Activated CD4-positive, alpha-beta T cell treated with anti-CD3 and anti-CD28 coated beads for 36 hours (primary cell): ENCODE data around the gene GRIK1. TPM values are rescaled to one million over a fixed set of nuclear protein-coding genes. Genes with fewer than 3 reads are reported as not detected.
A peak's percentile ranks its signal among the peaks of the same experiment; 100 is the strongest.

Experiments
- ATAC-seq: fragments of 200-7000 bp; cut with Tn5 transposase; one replicate; pipeline ENCODE4 v1.10.0; 2021; ENCODE audit warnings: mild to moderate bottlenecking, moderate library complexity
- CTCF ChIA-PET: fragments of 350-600 bp; sonication (Branson Sonifier 250); formaldehyde crosslinking; loops from one replicate; lab custom pipeline; 2021; ENCODE audit warnings: antibody characterized with exemption; lab: Charles Lee
- POLR2A ChIA-PET: fragments of 350-600 bp; sonication (Branson Sonifier 250); formaldehyde crosslinking; loops from one replicate; lab custom pipeline; 2021; ENCODE audit warnings: antibody characterized with exemption, inconsistent platforms; lab: Charles Lee
- DNase-seq: peaks from one replicate; pipeline ENCODE4 v3.0.0-alpha.2; 2020
- H3K27ac Mint-ChIP-seq: one replicate; pipeline ENCODE4 v1.8.0; 2021; ENCODE audit warnings: mixed read lengths
- H3K27me3 Mint-ChIP-seq: one replicate; pipeline ENCODE4 v1.8.0; 2021; ENCODE audit warnings: mixed read lengths
- H3K36me3 Mint-ChIP-seq: one replicate; pipeline ENCODE4 v1.8.0; 2021; ENCODE audit warnings: low read depth, mixed read lengths
- H3K4me1 Mint-ChIP-seq: one replicate; pipeline ENCODE4 v1.8.0; 2021; ENCODE audit warnings: mixed read lengths
- H3K4me3 Mint-ChIP-seq: one replicate; pipeline ENCODE4 v1.8.0; 2021; ENCODE audit warnings: mild to moderate bottlenecking, moderate library complexity, mixed read lengths
- H3K9me3 Mint-ChIP-seq: one replicate; pipeline ENCODE4 v1.8.0; 2021; ENCODE audit warnings: low read depth, mixed read lengths
- intact Hi-C, 2 experiments: fragments of 100-400 bp; cut with DNase I in 1 of 2; cut with micrococcal nuclease in 1 of 2; formaldehyde crosslinking; loops; one replicate each; pipeline versions ENCODE4 v1.14.2 to v1.15.1; 2022 to 2024; cut with DNase I, micrococcal nuclease
- total RNA-seq, 2 experiments: library from RNA; stranded (reverse); gene quantifications; one replicate each; pipeline ENCODE4 v1.2.3, GENCODE V29; 2021

The GRIK1 gene
- total RNA-seq, 2 experiments from 2014 or later, result not detected

- Mint-ChIP-seq H3K27ac (no peak overlapping the region), H3K9me3 (no peaks in the 10 kb centered on the region), H3K36me3 (no peaks in the 10 kb centered on the region), H3K4me1 (peaks cover 13% of the 10 kb centered on the region), H3K27me3 (no peaks in the 10 kb centered on the region), H3K4me3 (no peak overlapping the region)
- DNase-seq, result no peak
- ATAC-seq, result no peak
- POLR2A ChIA-PET, result no interaction called here
- intact Hi-C loops, result no loop called here
- CTCF ChIA-PET, result no interaction called here
These were observed 290.4 kb downstream of the GRIK1 start for GRCh38 chr21:29649406-29649814.

GRCh38 chr21:29648710-29649240 is 291.0 kb downstream of the GRIK1 start:
- no peaks in the 10 kb centered on the region for H3K27me3 Mint-ChIP-seq
- H3K9me3 Mint-ChIP-seq, result no peaks in the 10 kb centered on the region
- no peak overlapping the region for H3K4me3 Mint-ChIP-seq
- intact Hi-C loops, result no loop called here
- CTCF ChIA-PET, result no interaction called here
- H3K36me3 Mint-ChIP-seq, result no peaks in the 10 kb centered on the region
- H3K4me1 Mint-ChIP-seq, result peaks cover 8% of the 10 kb centered on the region
- DNase-seq (no peak), ATAC-seq (no peak)
- POLR2A ChIA-PET, result interaction anchor here (0.7 kb wide), 1 partner anchor 15 kb away, joined by 3 read pairs; no protein-coding TSS in a partner anchor
- peak overlapping the region; percentile 29 for H3K27ac Mint-ChIP-seq

- Mint-ChIP-seq H3K4me1 (peaks cover 4% of the 10 kb centered on the region), H3K4me3 (no peak overlapping the region), H3K27me3 (no peaks in the 10 kb centered on the region), H3K36me3 (no peaks in the 10 kb centered on the region), H3K9me3 (no peaks in the 10 kb centered on the region), H3K27ac (no peak overlapping the region)
- intact Hi-C loops, result no loop called here
- POLR2A ChIA-PET, result no interaction called here
- CTCF ChIA-PET, result interaction anchor here (0.6 kb wide), 1 partner anchor 11 kb away, joined by 3 read pairs; no protein-coding TSS in a partner anchor
- DNase-seq, result no peak
- ATAC-seq, result no peak
These were observed 292.4 kb downstream of the GRIK1 start for GRCh38 chr21:29647353-29647781.

GRCh38 chr21:29645666-29646553 is 293.9 kb downstream of the GRIK1 start:
- DNase-seq, result no peak
- no peak for ATAC-seq
- H3K4me3 Mint-ChIP-seq, result no peak overlapping the region
- ChIA-PET POLR2A (no interaction called here), CTCF (interaction anchor here (1.1 kb wide), 1 partner anchor 11 kb away, joined by 4 read pairs; no protein-coding TSS in a partner anchor)
- H3K27ac Mint-ChIP-seq, result no peak overlapping the region
- H3K9me3 Mint-ChIP-seq, result no peaks in the 10 kb centered on the region
- intact Hi-C loops, result no loop called here
- H3K4me1 Mint-ChIP-seq, result peaks cover 4% of the 10 kb centered on the region
- no peaks in the 10 kb centered on the region for H3K27me3 Mint-ChIP-seq
- H3K36me3 Mint-ChIP-seq, result no peaks in the 10 kb centered on the region

GRCh38 chr21:29643289-29643688 is 296.5 kb downstream of the GRIK1 start:
- H3K9me3 Mint-ChIP-seq, result no peaks in the 10 kb centered on the region
- ChIA-PET POLR2A (no interaction called here), CTCF (interaction anchor here (0.6 kb wide), 3 partner anchors 14 to 398 kb away, joined by 3 read pairs; no protein-coding TSS in a partner anchor)
- intact Hi-C loops, result no loop called here
- peaks cover 4% of the 10 kb centered on the region for H3K4me1 Mint-ChIP-seq
- H3K27me3 Mint-ChIP-seq, result no peaks in the 10 kb centered on the region
- no peak overlapping the region for H3K4me3 Mint-ChIP-seq
- no peak overlapping the region for H3K27ac Mint-ChIP-seq
- DNase-seq (no peak), ATAC-seq (no peak)
- H3K36me3 Mint-ChIP-seq, result no peaks in the 10 kb centered on the region

GRCh38 chr21:29642551-29643245 is 297.1 kb downstream of the GRIK1 start:
- intact Hi-C loops, result no loop called here
- H3K27me3 Mint-ChIP-seq, result no peaks in the 10 kb centered on the region
- ATAC-seq (no peak), DNase-seq (no peak)
- peaks cover 4% of the 10 kb centered on the region for H3K4me1 Mint-ChIP-seq
- no peaks in the 10 kb centered on the region for H3K9me3 Mint-ChIP-seq
- no peak overlapping the region for H3K27ac Mint-ChIP-seq
- H3K36me3 Mint-ChIP-seq, result no peaks in the 10 kb centered on the region
- no peak overlapping the region for H3K4me3 Mint-ChIP-seq
- ChIA-PET CTCF (interaction anchor here (0.6 kb wide), 2 partner anchors 14 to 28 kb away, joined by 3 read pairs; no protein-coding TSS in a partner anchor), POLR2A (no interaction called here)

- Mint-ChIP-seq H3K27ac (no peak overlapping the region), H3K4me3 (no peak overlapping the region), H3K4me1 (peaks cover 4% of the 10 kb centered on the region), H3K36me3 (no peaks in the 10 kb centered on the region), H3K27me3 (no peaks in the 10 kb centered on the region), H3K9me3 (no peaks in the 10 kb centered on the region)
- intact Hi-C loops, result no loop called here
- ATAC-seq (no peak), DNase-seq (no peak)
- CTCF ChIA-PET, result no interaction called here
- POLR2A ChIA-PET, result no interaction called here
These were observed 297.9 kb downstream of the GRIK1 start for GRCh38 chr21:29641635-29642550.

- ChIA-PET CTCF (no interaction called here), POLR2A (no interaction called here)
- Mint-ChIP-seq H3K4me3 (no peak overlapping the region), H3K36me3 (no peaks in the 10 kb centered on the region), H3K27ac (no peak overlapping the region), H3K27me3 (no peaks in the 10 kb centered on the region), H3K4me1 (peaks cover 4% of the 10 kb centered on the region), H3K9me3 (no peaks in the 10 kb centered on the region)
- intact Hi-C loops, result no loop called here
- ATAC-seq (no peak), DNase-seq (no peak)
These were observed 298.7 kb downstream of the GRIK1 start for GRCh38 chr21:29641001-29641634.

- Mint-ChIP-seq H3K36me3 (no peaks in the 10 kb centered on the region), H3K27ac (no peak overlapping the region), H3K9me3 (no peaks in the 10 kb centered on the region), H3K4me3 (no peak overlapping the region), H3K27me3 (no peaks in the 10 kb centered on the region), H3K4me1 (peaks cover 4% of the 10 kb centered on the region)
- DNase-seq (no peak), ATAC-seq (peak; percentile 33)
- POLR2A ChIA-PET, result no interaction called here
- intact Hi-C loops, result no loop called here
- CTCF ChIA-PET, result interaction anchor here (0.5 to 1.2 kb wide), 2 partner anchors 14 to 17 kb away, joined by 3 read pairs; no protein-coding TSS in a partner anchor
These were observed 299.7 kb downstream of the GRIK1 start for GRCh38 chr21:29640080-29640508.

GRCh38 chr21:29639366-29640079 is 300.3 kb downstream of the GRIK1 start:
- POLR2A ChIA-PET, result no interaction called here
- no peak for DNase-seq
- CTCF ChIA-PET, result interaction anchor here (0.5 to 1.2 kb wide), 2 partner anchors 15 to 16 kb away, joined by 3 read pairs; no protein-coding TSS in a partner anchor

More at GRCh38 chr21:29639366-29640079, 300.3 kb downstream of the GRIK1 start:
- Mint-ChIP-seq H3K4me1 (peaks cover 4% of the 10 kb centered on the region), H3K4me3 (no peak overlapping the region), H3K27me3 (no peaks in the 10 kb centered on the region), H3K36me3 (no peaks in the 10 kb centered on the region), H3K9me3 (no peaks in the 10 kb centered on the region), H3K27ac (no peak overlapping the region)
- intact Hi-C loops, result no loop called here
- ATAC-seq, result no peak
